H9 (cell line): ENCODE results near the gene USP34. TPM values are rescaled to one million over a fixed set of nuclear protein-coding genes. Genes with fewer than 3 reads are reported as not detected.
A peak's percentile ranks its signal among the peaks of the same experiment; 100 is the strongest.

Experiments
- DNase-seq: peaks from one replicate; pipeline ENCODE4 v3.0.0-alpha.2; 2017
- H2AFZ ChIP-seq: one replicate; pipeline ENCODE4 v1.6.1; 2013; ENCODE audit warnings: mild to moderate bottlenecking, low read length, control low read depth, moderate library complexity
- H2AK5ac ChIP-seq: 2 replicates; pipeline ENCODE4 v1.6.1; 2013; ENCODE audit warnings: low read length, control low read depth, mixed read lengths; ENCODE audit not compliant: insufficient read length
- H2BK120ac ChIP-seq: one replicate; pipeline ENCODE4 v1.6.1; 2013; ENCODE audit warnings: low read depth, mild to moderate bottlenecking, low read length, control low read depth, inconsistent platforms; ENCODE audit not compliant: poor library complexity, severe bottlenecking
- H2BK12ac ChIP-seq: 2 replicates; pipeline ENCODE4 v1.6.1; 2013; ENCODE audit warnings: low read length, control low read depth, mixed read lengths, low read depth; ENCODE audit not compliant: insufficient read length
- H2BK15ac ChIP-seq: 2 replicates; pipeline ENCODE4 v1.6.1; 2013; ENCODE audit warnings: low read depth, low read length, control low read depth
- H2BK20ac ChIP-seq: one replicate; pipeline ENCODE4 v1.6.1; 2013; ENCODE audit warnings: low read depth, mild to moderate bottlenecking, low read length, control low read depth, inconsistent platforms; ENCODE audit not compliant: poor library complexity, severe bottlenecking
- H2BK5ac ChIP-seq: 2 replicates; pipeline ENCODE4 v1.6.1; 2013; ENCODE audit warnings: low read length, control low read depth, mixed read lengths; ENCODE audit not compliant: insufficient read length
- H3K14ac ChIP-seq: 2 replicates; pipeline ENCODE4 v1.6.1; 2013; ENCODE audit warnings: low read length, control low read depth; ENCODE audit not compliant: insufficient read depth
- H3K18ac ChIP-seq: 2 replicates; pipeline ENCODE4 v1.6.1; 2013; ENCODE audit warnings: low read depth, mild to moderate bottlenecking, mixed read lengths, low read length, control low read depth; ENCODE audit not compliant: insufficient read length
- H3K23ac ChIP-seq: 2 replicates; pipeline ENCODE4 v1.6.1; 2013; ENCODE audit warnings: low read length, control low read depth, mixed read lengths, low read depth; ENCODE audit not compliant: insufficient read length
- H3K23me2 ChIP-seq: 2 replicates; pipeline ENCODE4 v1.6.1; 2013; ENCODE audit warnings: low read depth, mild to moderate bottlenecking, mixed read lengths, low read length, control low read depth; ENCODE audit not compliant: insufficient read length, poor library complexity, severe bottlenecking
- H3K27ac ChIP-seq: 2 replicates; pipeline ENCODE4 v1.5.1; 2013; ENCODE audit warnings: low read length, control low read depth, mixed read lengths, low read depth; ENCODE audit not compliant: insufficient read length
- H3K27me3 ChIP-seq: 2 replicates; pipeline ENCODE4 v1.6.1; 2013; ENCODE audit warnings: low read length, control low read depth, inconsistent platforms; ENCODE audit not compliant: insufficient read depth
- H3K4ac ChIP-seq: 2 replicates; pipeline ENCODE4 v1.6.1; 2013; ENCODE audit warnings: low read depth, mild to moderate bottlenecking, control low read depth, inconsistent platforms, low read length, moderate library complexity
- H3K4me1 ChIP-seq: 2 replicates; pipeline ENCODE4 v1.6.1; 2013; ENCODE audit warnings: low read length, control low read depth, inconsistent platforms; ENCODE audit not compliant: insufficient read depth
- H3K4me2 ChIP-seq: 2 replicates; pipeline ENCODE4 v1.6.1; 2013; ENCODE audit warnings: low read length, control low read depth, mixed read lengths; ENCODE audit not compliant: insufficient read length, insufficient read depth
- H3K56ac ChIP-seq: 2 replicates; pipeline ENCODE4 v1.6.1; 2013; ENCODE audit warnings: low read depth, mild to moderate bottlenecking, mixed read lengths, low read length, control low read depth; ENCODE audit not compliant: insufficient read length
- H3K79me1 ChIP-seq: 2 replicates; pipeline ENCODE4 v1.6.1; 2013; ENCODE audit warnings: low read depth, mild to moderate bottlenecking, moderate library complexity, low read length, control low read depth, inconsistent platforms; ENCODE audit not compliant: insufficient read depth, poor library complexity, severe bottlenecking
- H3K79me2 ChIP-seq: 2 replicates; pipeline ENCODE4 v1.6.1; 2013; ENCODE audit warnings: low read length, control low read depth, inconsistent platforms; ENCODE audit not compliant: insufficient read depth
- H3K9ac ChIP-seq: 2 replicates; pipeline ENCODE4 v1.6.1; 2013; ENCODE audit warnings: low read length, control low read depth, mixed read lengths; ENCODE audit not compliant: insufficient read length; ENCODE audit errors: extremely low read depth
- H3K9me3 ChIP-seq: one replicate; pipeline ENCODE4 v1.6.1; 2013; ENCODE audit warnings: low read depth, low read length, inconsistent platforms; ENCODE audit not compliant: control insufficient read depth
- H3T11ph ChIP-seq: one replicate; pipeline ENCODE4 v1.6.1; 2013; ENCODE audit warnings: mild to moderate bottlenecking, low read length, control low read depth, inconsistent platforms
- H4K20me1 ChIP-seq: one replicate; pipeline ENCODE4 v1.6.1; 2013; ENCODE audit not compliant: control insufficient read depth, insufficient read length, insufficient read depth
- H4K5ac ChIP-seq: 2 replicates; pipeline ENCODE4 v1.6.1; 2013; ENCODE audit warnings: low read depth, mild to moderate bottlenecking, mixed read lengths, low read length, control low read depth; ENCODE audit not compliant: insufficient read length
- H4K8ac ChIP-seq: replicated peaks from 2 replicates; pipeline ENCODE4 v1.6.1; 2013; ENCODE audit warnings: low read length, control low read depth, mixed read lengths, low read depth; ENCODE audit not compliant: insufficient read length
- H4K91ac ChIP-seq: 2 replicates; pipeline ENCODE4 v1.6.1; 2013; ENCODE audit warnings: low read depth, mild to moderate bottlenecking, moderate library complexity, mixed read lengths, low read length, control low read depth; ENCODE audit not compliant: insufficient read length
- H3K27ac Mint-ChIP-seq, 3 experiments: 2 replicates in 2 of 3; 3 replicates in 1 of 3; pipeline ENCODE4 v1.8.0; 2020 to 2021; ENCODE audit warnings: mixed read lengths in 3 of 3, mild to moderate bottlenecking in 1 of 3, moderate library complexity in 1 of 3
- H3K27me3 Mint-ChIP-seq: 2 replicates; pipeline ENCODE4 v1.8.0; 2021; ENCODE audit warnings: low read depth, mild to moderate bottlenecking, moderate library complexity, mixed read lengths
- H3K36me3 Mint-ChIP-seq, 3 experiments: 2 replicates in 2 of 3; 3 replicates in 1 of 3; pipeline ENCODE4 v1.8.0; 2020 to 2021; ENCODE audit warnings: low read depth in 3 of 3, mixed read lengths in 3 of 3; ENCODE audit not compliant: insufficient read depth in 1 of 3
- H3K4me1 Mint-ChIP-seq, 2 experiments: 2 replicates each; pipeline ENCODE4 v1.8.0; 2020; ENCODE audit warnings: mixed read lengths in 2 of 2
- H3K4me3 Mint-ChIP-seq, 2 experiments: 2 replicates in 1 of 2; 3 replicates in 1 of 2; pipeline ENCODE4 v1.8.0; 2020 to 2021; ENCODE audit warnings: mild to moderate bottlenecking in 2 of 2, mixed read lengths in 2 of 2, moderate library complexity in 1 of 2
- H3K9me3 Mint-ChIP-seq, 2 experiments: 2 replicates in 1 of 2; 3 replicates in 1 of 2; pipeline ENCODE4 v1.8.0; 2020; ENCODE audit warnings: mild to moderate bottlenecking in 2 of 2, mixed read lengths in 2 of 2, moderate library complexity in 1 of 2
- WGBS: extraction: QIAGEN DNeasy Blood & Tissue Kit; methylation state at CpG from one replicate; pipeline ENCODE4 v1.1.7; 2013; ENCODE audit warnings: missing lambda C conversion rate, low lambda C conversion rate, mixed read lengths; ENCODE audit not compliant: insufficient read length; ENCODE audit errors: extremely low coverage; 5-methylcytosine and 5-hydroxymethylcytosine counted together
- total RNA-seq: library from RNA; stranded (reverse); gene quantifications from 2 replicates; pipeline ENCODE4 v1.2.1, GENCODE V29; 2021
- TF ChIP-seq, protein P1 (sequence below): fragments of 200-600 bp; sonication (generic); conservative IDR thresholded peaks from 3 replicates; pipeline ENCODE4 v1.8.0; 2021; ENCODE audit warnings: antibody characterized with exemption, mild to moderate bottlenecking

USP34 gene
- total RNA-seq, 1 experiment from 2014 or later, result 93.9 TPM

DNA sequence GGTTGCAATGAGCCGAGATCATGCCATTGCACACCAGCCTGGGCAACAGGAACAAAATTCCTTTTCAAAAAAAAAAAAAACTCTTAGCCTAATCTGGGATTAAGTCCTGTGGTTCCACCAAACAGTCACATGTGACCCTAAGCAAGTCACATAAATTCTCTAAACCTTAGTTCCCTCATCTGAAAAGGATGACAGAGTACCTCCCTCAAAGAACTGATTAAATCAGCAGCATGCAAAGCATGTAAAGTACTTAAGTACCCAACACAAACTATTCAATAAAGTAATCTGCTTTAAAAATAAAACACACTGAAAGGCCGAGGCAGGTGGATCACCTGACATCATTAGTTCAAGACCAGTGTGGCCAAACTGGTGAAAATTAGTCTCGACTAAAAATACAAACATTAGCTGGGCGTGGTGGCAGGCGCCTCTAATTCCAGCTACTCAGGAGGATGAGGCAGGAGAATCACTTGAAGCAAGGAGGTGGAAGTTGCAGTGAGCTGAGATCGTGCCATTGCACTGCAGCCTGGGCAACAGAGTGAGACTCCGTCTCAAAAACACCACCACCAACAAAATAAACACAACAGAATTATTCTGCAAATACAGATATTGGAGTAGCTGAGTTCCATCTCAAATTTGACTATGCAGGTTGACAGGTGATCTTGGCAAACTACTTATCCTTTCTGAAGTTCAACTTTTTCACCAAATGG is 7.0 kb downstream of the USP34 start:
- Histone ChIP-seq H3K23ac (no peak overlapping the region), H3K27me3 (no peaks in the 10 kb centered on the region), H4K8ac (no peak overlapping the region), H3K4me1 (no peaks in the 10 kb centered on the region; the same call in 1 of the 2 replicates), H2BK15ac (no peak overlapping the region), H3K9ac (no peak overlapping the region), H3T11ph (no peak overlapping the region), H2AK5ac (no peak overlapping the region), H3K79me2 (peaks cover 62% of the 10 kb centered on the region), H4K5ac (no peak overlapping the region), H3K4ac (no peak overlapping the region), H2BK5ac (no peak overlapping the region), H2AFZ (no peak overlapping the region), H3K56ac (no peak overlapping the region), H2BK20ac (no peak overlapping the region), H3K14ac (no peak overlapping the region), H3K4me2 (no peak overlapping the region), H3K23me2 (no peaks in the 10 kb centered on the region), H2BK12ac (no peak overlapping the region), H3K9me3 (no peaks in the 10 kb centered on the region), H3K79me1 (peaks cover 2% of the 10 kb centered on the region), H4K91ac (no peak overlapping the region), H3K27ac (no peak overlapping the region), H3K18ac (no peak overlapping the region), H2BK120ac (no peak overlapping the region), H4K20me1 (no peaks in the 10 kb centered on the region)
- Mint-ChIP-seq H3K4me1 (peaks cover 28% of the 10 kb centered on the region in 2 experiments), H3K9me3 (no peaks in the 10 kb centered on the region; a peak in 1 of 5 replicates), H3K27ac (peak overlapping the region in 1 of 3 experiments; percentile 82; a peak in 2 of 7 replicates), H3K27me3 (no peaks in the 10 kb centered on the region), H3K4me3 (no peak overlapping the region; a peak in 2 of 5 replicates), H3K36me3 (peaks cover 5 to 27% (median 11%) of the 10 kb centered on the region in 3 experiments; a peak in 6 of 7 replicates)
- DNase-seq, result no peak
- WGBS, result no CpG with 5 or more reads among the region's 7 CpGs
- TF ChIP-seq, protein P1, sequence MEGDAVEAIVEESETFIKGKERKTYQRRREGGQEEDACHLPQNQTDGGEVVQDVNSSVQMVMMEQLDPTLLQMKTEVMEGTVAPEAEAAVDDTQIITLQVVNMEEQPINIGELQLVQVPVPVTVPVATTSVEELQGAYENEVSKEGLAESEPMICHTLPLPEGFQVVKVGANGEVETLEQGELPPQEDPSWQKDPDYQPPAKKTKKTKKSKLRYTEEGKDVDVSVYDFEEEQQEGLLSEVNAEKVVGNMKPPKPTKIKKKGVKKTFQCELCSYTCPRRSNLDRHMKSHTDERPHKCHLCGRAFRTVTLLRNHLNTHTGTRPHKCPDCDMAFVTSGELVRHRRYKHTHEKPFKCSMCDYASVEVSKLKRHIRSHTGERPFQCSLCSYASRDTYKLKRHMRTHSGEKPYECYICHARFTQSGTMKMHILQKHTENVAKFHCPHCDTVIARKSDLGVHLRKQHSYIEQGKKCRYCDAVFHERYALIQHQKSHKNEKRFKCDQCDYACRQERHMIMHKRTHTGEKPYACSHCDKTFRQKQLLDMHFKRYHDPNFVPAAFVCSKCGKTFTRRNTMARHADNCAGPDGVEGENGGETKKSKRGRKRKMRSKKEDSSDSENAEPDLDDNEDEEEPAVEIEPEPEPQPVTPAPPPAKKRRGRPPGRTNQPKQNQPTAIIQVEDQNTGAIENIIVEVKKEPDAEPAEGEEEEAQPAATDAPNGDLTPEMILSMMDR, result no peak
